PC-9 (cell line): ENCODE data around the gene TAPBP. TPM values are rescaled to one million over a fixed set of nuclear protein-coding genes. Genes with fewer than 3 reads are reported as not detected.

Source experiments
- BruUV-seq: library from RNA; stranded (reverse); fragments of 400-500 nt; replicated peaks from 2 replicates; lab custom pipeline; 2021; lab: Mats Ljungman, UMichigan
- CTCF ChIA-PET: fragments of 300-600 bp; sonication (Branson Sonifier 250); formaldehyde crosslinking; loops from one replicate; lab custom pipeline; 2022; ENCODE audit warnings: antibody characterized with exemption; lab: Charles Lee
- POLR2A ChIA-PET: fragments of 300-600 bp; sonication (Branson Sonifier 250); formaldehyde crosslinking; loops from one replicate; lab custom pipeline; 2022; ENCODE audit warnings: antibody characterized with exemption; ENCODE audit not compliant: unreplicated experiment; lab: Charles Lee
- DNase-seq, 2 experiments: peaks; one replicate each; pipeline versions ENCODE4 v3.0.0 to v3.0.0-alpha.2; 2015 to 2022; ENCODE audit warnings: mixed read lengths in 1 of 2
- H2AFZ ChIP-seq: fragments of 200-600 bp; sonication (generic); 2 replicates; pipeline ENCODE4 v1.8.1; 2017; ENCODE audit warnings: antibody characterized with exemption
- H3F3A ChIP-seq: fragments of 200-600 bp; sonication (generic); 2 replicates; pipeline ENCODE4 v1.8.1; 2017; ENCODE audit warnings: antibody characterized with exemption, mild to moderate bottlenecking, low read depth; ENCODE audit not compliant: insufficient read depth
- H3K27ac ChIP-seq: fragments of 200-600 bp; sonication (generic); 2 replicates; pipeline ENCODE4 v1.6.1; 2016; ENCODE audit warnings: mixed run types
- H3K27me3 ChIP-seq: fragments of 200-600 bp; sonication (generic); 2 replicates; pipeline ENCODE4 v1.6.1; 2016; ENCODE audit warnings: low read depth, mixed run types; ENCODE audit not compliant: insufficient read depth
- H3K36me3 ChIP-seq: fragments of 200-600 bp; sonication (generic); 2 replicates; pipeline ENCODE4 v1.6.1; 2016; ENCODE audit warnings: low read depth, mixed run types
- H3K4me1 ChIP-seq: fragments of 200-600 bp; sonication (generic); replicated peaks from 2 replicates; pipeline ENCODE4 v1.6.1; 2016; ENCODE audit warnings: mixed run types; ENCODE audit not compliant: insufficient read depth
- H3K4me2 ChIP-seq: fragments of 200-600 bp; sonication (generic); 2 replicates; pipeline ENCODE4 v1.6.1; 2017; ENCODE audit warnings: mixed run types
- H3K4me3 ChIP-seq: fragments of 200-600 bp; sonication (generic); 2 replicates; pipeline ENCODE4 v1.6.1; 2016; ENCODE audit warnings: mixed run types
- H3K79me2 ChIP-seq: fragments of 200-600 bp; sonication (generic); 2 replicates; pipeline ENCODE4 v1.6.1; 2017; ENCODE audit warnings: low read depth, mixed run types
- H3K9me2 ChIP-seq: fragments of 200-600 bp; sonication (generic); 2 replicates; pipeline ENCODE4 v1.8.1; 2017; ENCODE audit warnings: mild to moderate bottlenecking; ENCODE audit not compliant: insufficient read depth
- H3K9me3 ChIP-seq: fragments of 200-600 bp; sonication (generic); 2 replicates; pipeline ENCODE4 v1.8.1; 2016; ENCODE audit warnings: low read depth; ENCODE audit not compliant: insufficient read depth
- H4K20me1 ChIP-seq: fragments of 200-600 bp; sonication (generic); 2 replicates; pipeline ENCODE4 v1.8.1; 2017; ENCODE audit not compliant: insufficient read depth
- EZH2 ChIP-seq: fragments of 200-600 bp; sonication (generic); IDR thresholded peaks from 2 replicates; pipeline ENCODE4 v1.8.0; 2017; ENCODE audit warnings: antibody characterized with exemption, low read depth
- intact Hi-C: fragments of 100-400 bp; cut with micrococcal nuclease; formaldehyde crosslinking; loops from one replicate; pipeline ENCODE4 v1.10.0; 2022; ENCODE audit not compliant: unreplicated experiment
- total RNA-seq: library from RNA; stranded (reverse); gene quantifications from 2 replicates; pipeline ENCODE4 v1.2.3, GENCODE V29; 2021
- TF ChIP-seq, protein P1 (sequence below): fragments of 200-600 bp; sonication (generic); conservative IDR thresholded peaks from 2 replicates; pipeline ENCODE4 v1.6.1; 2017; ENCODE audit warnings: mixed run types, antibody characterized with exemption, mild to moderate bottlenecking, moderate library complexity

TAPBP gene
- total RNA-seq, 1 experiment from 2014 or later = 156 TPM

DNA sequence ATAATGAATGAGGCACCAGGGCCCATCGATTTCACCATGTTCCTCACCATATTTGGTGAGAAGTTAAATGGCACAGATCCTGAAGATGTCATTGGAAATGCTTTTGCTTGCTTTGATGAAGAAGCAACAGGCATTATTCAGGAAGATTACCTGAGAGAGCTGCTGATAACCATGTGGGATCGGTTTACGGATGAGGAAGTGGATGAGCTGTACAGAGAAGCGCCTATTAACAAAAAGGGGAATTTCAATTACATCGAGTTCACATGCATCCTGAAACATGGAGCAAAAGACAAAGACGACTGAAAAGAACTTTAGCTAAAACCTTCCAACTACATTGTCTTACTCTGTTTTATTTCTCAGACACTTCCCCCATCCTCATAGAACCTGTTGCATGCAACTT, 25.3 kb upstream of the TAPBP start:
- Histone ChIP-seq H3K27ac (no peak overlapping the region), H3K36me3 (no peaks in the 10 kb centered on the region), H3K4me2 (no peak overlapping the region), H2AFZ (no peak overlapping the region), H3K9me3 (no peaks in the 10 kb centered on the region), H3K9me2 (no peaks in the 10 kb centered on the region), H3K4me3 (no peak overlapping the region), H3K79me2 (no peaks in the 10 kb centered on the region), H4K20me1 (no peaks in the 10 kb centered on the region), H3K27me3 (no peaks in the 10 kb centered on the region), H3K4me1 (no peaks in the 10 kb centered on the region), H3F3A (no peaks in the 10 kb centered on the region)
- TF ChIP-seq EZH2 = no peak
- TF ChIP-seq, protein P1, sequence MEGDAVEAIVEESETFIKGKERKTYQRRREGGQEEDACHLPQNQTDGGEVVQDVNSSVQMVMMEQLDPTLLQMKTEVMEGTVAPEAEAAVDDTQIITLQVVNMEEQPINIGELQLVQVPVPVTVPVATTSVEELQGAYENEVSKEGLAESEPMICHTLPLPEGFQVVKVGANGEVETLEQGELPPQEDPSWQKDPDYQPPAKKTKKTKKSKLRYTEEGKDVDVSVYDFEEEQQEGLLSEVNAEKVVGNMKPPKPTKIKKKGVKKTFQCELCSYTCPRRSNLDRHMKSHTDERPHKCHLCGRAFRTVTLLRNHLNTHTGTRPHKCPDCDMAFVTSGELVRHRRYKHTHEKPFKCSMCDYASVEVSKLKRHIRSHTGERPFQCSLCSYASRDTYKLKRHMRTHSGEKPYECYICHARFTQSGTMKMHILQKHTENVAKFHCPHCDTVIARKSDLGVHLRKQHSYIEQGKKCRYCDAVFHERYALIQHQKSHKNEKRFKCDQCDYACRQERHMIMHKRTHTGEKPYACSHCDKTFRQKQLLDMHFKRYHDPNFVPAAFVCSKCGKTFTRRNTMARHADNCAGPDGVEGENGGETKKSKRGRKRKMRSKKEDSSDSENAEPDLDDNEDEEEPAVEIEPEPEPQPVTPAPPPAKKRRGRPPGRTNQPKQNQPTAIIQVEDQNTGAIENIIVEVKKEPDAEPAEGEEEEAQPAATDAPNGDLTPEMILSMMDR = no peak
- DNase-seq = no peak
- intact Hi-C loops = no loop called here
- CTCF ChIA-PET = no interaction called here
- POLR2A ChIA-PET = no interaction called here
- BruUV-seq = no TSS peak

GRCh38 chr6:33336495-33336894, 22.6 kb upstream of the TAPBP start:
- DNase-seq = no peak
- TF ChIP-seq EZH2 = no peak
- TF ChIP-seq, protein P1 = no peak

GRCh38 chr6:33335916-33336315, 22.0 kb upstream of the TAPBP start:
- Histone ChIP-seq H3K36me3 (no peaks in the 10 kb centered on the region), H2AFZ (no peak overlapping the region), H3K4me1 (no peaks in the 10 kb centered on the region), H3K4me2 (no peak overlapping the region), H4K20me1 (no peaks in the 10 kb centered on the region), H3K27ac (no peak overlapping the region), H3K9me3 (no peaks in the 10 kb centered on the region), H3K79me2 (no peaks in the 10 kb centered on the region), H3K9me2 (no peaks in the 10 kb centered on the region), H3K4me3 (no peak overlapping the region), H3K27me3 (no peaks in the 10 kb centered on the region), H3F3A (no peaks in the 10 kb centered on the region)
- BruUV-seq = no TSS peak
- ChIA-PET CTCF (no interaction called here), POLR2A (no interaction called here)
- TF ChIP-seq EZH2 = no peak
- intact Hi-C loops = no loop called here
- no peak for DNase-seq

More at GRCh38 chr6:33336495-33336894, 22.6 kb upstream of the TAPBP start:
- Histone ChIP-seq H3K27ac (no peak overlapping the region), H3K9me2 (no peaks in the 10 kb centered on the region), H3K9me3 (no peaks in the 10 kb centered on the region), H3K27me3 (no peaks in the 10 kb centered on the region), H3K4me1 (no peaks in the 10 kb centered on the region), H3K4me2 (no peak overlapping the region), H3F3A (no peaks in the 10 kb centered on the region), H3K36me3 (no peaks in the 10 kb centered on the region), H3K4me3 (no peak overlapping the region), H4K20me1 (no peaks in the 10 kb centered on the region), H3K79me2 (no peaks in the 10 kb centered on the region), H2AFZ (no peak overlapping the region)
- ChIA-PET POLR2A (no interaction called here), CTCF (no interaction called here)
- no TSS peak for BruUV-seq
- intact Hi-C loops = no loop called here

GRCh38 chr6:33333666-33334065, 19.8 kb upstream of the TAPBP start:
- Histone ChIP-seq H3F3A (no peaks in the 10 kb centered on the region), H3K79me2 (no peaks in the 10 kb centered on the region), H3K27me3 (no peaks in the 10 kb centered on the region), H3K36me3 (no peaks in the 10 kb centered on the region), H3K9me2 (no peaks in the 10 kb centered on the region), H3K9me3 (no peaks in the 10 kb centered on the region), H3K4me2 (no peak overlapping the region), H3K4me3 (no peak overlapping the region), H2AFZ (no peak overlapping the region), H3K4me1 (no peaks in the 10 kb centered on the region), H4K20me1 (no peaks in the 10 kb centered on the region), H3K27ac (no peak overlapping the region)
- POLR2A ChIA-PET = interaction anchor here (0.7 kb wide), 1 partner anchor 31 kb away, joined by 20 read pairs; no protein-coding TSS in a partner anchor
- TF ChIP-seq, protein P1 = no peak
- TF ChIP-seq EZH2 = no peak
- no peak for DNase-seq
- BruUV-seq = no TSS peak
- CTCF ChIA-PET = no interaction called here
- intact Hi-C loops = no loop called here
